GM18873 (cell line): ENCODE results near the gene MUC12.
"Not testable (repeated sequence)": the region's sequence is repeated elsewhere in the genome, so short reads cannot be mapped to it uniquely, and the experiment has no call there.

Experiments used
- ATAC-seq: cut with Tn5 transposase; IDR thresholded peaks from one replicate; pipeline ENCODE4 v1.9.1; 2021; ENCODE audit warnings: mild to moderate bottlenecking, moderate library complexity, moderate number of reproducible peaks; ENCODE audit not compliant: unreplicated experiment, low FRiP score

MUC12 gene

GRCh38 chr7:100969066-100969615 is at the start of gene MUC12:
MUC12 (plus strand) TSS chr7:100969565; CDS start chr7:100969623, 58 bp downstream.
- no peak for ATAC-seq

- not testable (repeated sequence) for ATAC-seq
Measured at GRCh38 chr7:100919779-100920437, 49.5 kb upstream of the MUC12 start.

- ATAC-seq, result no peak
Measured at GRCh38 chr7:100921039-100921438, 48.3 kb upstream of the MUC12 start.

- ATAC-seq, result not testable (repeated sequence)
Measured at GRCh38 chr7:100923616-100924015, 45.7 kb upstream of the MUC12 start.

- ATAC-seq, result no peak
Measured at GRCh38 chr7:100929808-100930174, 39.6 kb upstream of the MUC12 start.

GRCh38 chr7:100933734-100934133 is 35.6 kb upstream of the MUC12 start:
- ATAC-seq, result no peak

GRCh38 chr7:100935381-100935780 is 34.0 kb upstream of the MUC12 start:
- not testable (repeated sequence) for ATAC-seq

GRCh38 chr7:100936167-100936566 is 33.2 kb upstream of the MUC12 start:
- ATAC-seq, result not testable (repeated sequence)

- no peak for ATAC-seq
Measured at GRCh38 chr7:100942045-100942774, 27.2 kb upstream of the MUC12 start.

GRCh38 chr7:100943693-100944092 is 25.7 kb upstream of the MUC12 start:
- no peak for ATAC-seq

GRCh38 chr7:100944138-100944537 is 25.2 kb upstream of the MUC12 start:
- ATAC-seq, result no peak

- ATAC-seq, result no peak
Measured at GRCh38 chr7:100946111-100946510, 23.3 kb upstream of the MUC12 start.

- no peak for ATAC-seq
Measured at GRCh38 chr7:100946766-100947365, 22.5 kb upstream of the MUC12 start.

GRCh38 chr7:100947792-100948191 is 21.6 kb upstream of the MUC12 start:
- ATAC-seq, result no peak

GRCh38 chr7:100949227-100949932 is 20.0 kb upstream of the MUC12 start, which contains the start of gene MUC3A:
MUC3A (plus strand) TSS chr7:100949534; CDS start chr7:100949625, 91 bp downstream.
- no peak for ATAC-seq

GRCh38 chr7:100949933-100950443 is 19.4 kb upstream of the MUC12 start:
- no peak for ATAC-seq

GRCh38 chr7:100951172-100951571 is 18.2 kb upstream of the MUC12 start:
- ATAC-seq, result no peak

GRCh38 chr7:100951888-100952560 is 17.3 kb upstream of the MUC12 start:
- no peak for ATAC-seq

GRCh38 chr7:100952641-100953040 is 16.7 kb upstream of the MUC12 start:
- ATAC-seq, result no peak
